DOHH2 (cell line): ENCODE data around the gene IMMP1L.

Experiments
- CTCF ChIP-seq: fragments of 200-600 bp; sonication (generic); IDR thresholded peaks from one replicate; pipeline ENCODE4 v1.5.1; 2014; ENCODE audit warnings: antibody characterized with exemption, mild to moderate bottlenecking, low read depth, low read length; ENCODE audit not compliant: poor library complexity, severe bottlenecking
- EZH2phosphoT487 ChIP-seq: fragments of 200-600 bp; sonication (generic); IDR thresholded peaks from 2 replicates; pipeline ENCODE4 v1.6.1; 2017; ENCODE audit warnings: borderline replicate concordance, mild to moderate bottlenecking, antibody characterized with exemption, low read length, moderate library complexity, mixed read lengths

GRCh38 chr11:31478223-31478590 lies 31.2 kb downstream of the IMMP1L start:
- no peak for TF ChIP-seq CTCF
- TF ChIP-seq EZH2phosphoT487: no peak
